8988T (cell line): ENCODE data around the gene IAH1.

Source experiments
- DNase-seq: peaks from one replicate; pipeline ENCODE4 v3.0.0; 2011

IAH1 gene

GRCh38 chr2:9474361-9475057, at the start of gene IAH1:
TSS of gene IAH1 (plus strand) at chr2:9474551. CDS start at chr2:9474567, 16 bp downstream.
- peak; percentile 76 for DNase-seq

GRCh38 chr2:9428965-9429577, 45.3 kb upstream of the IAH1 start:
- DNase-seq, result no peak

GRCh38 chr2:9430316-9431293, 43.7 kb upstream of the IAH1 start:
- no peak for DNase-seq

- DNase-seq, result no peak
Observed at GRCh38 chr2:9434489-9434888, 39.9 kb upstream of the IAH1 start.

- DNase-seq, result no peak
Observed at GRCh38 chr2:9439536-9439935, 34.8 kb upstream of the IAH1 start.

GRCh38 chr2:9440058-9440727, 34.2 kb upstream of the IAH1 start:
- no peak for DNase-seq

GRCh38 chr2:9441556-9441955, 32.8 kb upstream of the IAH1 start:
- DNase-seq, result no peak

GRCh38 chr2:9443526-9443925, 30.8 kb upstream of the IAH1 start:
- no peak for DNase-seq

- DNase-seq, result no peak
Observed at GRCh38 chr2:9445089-9445488, 29.3 kb upstream of the IAH1 start.

GRCh38 chr2:9451231-9451630, 23.1 kb upstream of the IAH1 start:
- no peak for DNase-seq

- DNase-seq, result no peak
Observed at GRCh38 chr2:9460441-9461017, 13.8 kb upstream of the IAH1 start.

GRCh38 chr2:9461079-9461478, 13.3 kb upstream of the IAH1 start:
- DNase-seq, result no peak

GRCh38 chr2:9462313-9462712, 12.0 kb upstream of the IAH1 start:
- no peak for DNase-seq

- no peak for DNase-seq
Observed at GRCh38 chr2:9462886-9463697, 11.3 kb upstream of the IAH1 start.

GRCh38 chr2:9463698-9464034, 10.7 kb upstream of the IAH1 start:
- no peak for DNase-seq

GRCh38 chr2:9465170-9465569, 9.2 kb upstream of the IAH1 start:
- no peak for DNase-seq

GRCh38 chr2:9466147-9466683, 8.1 kb upstream of the IAH1 start:
- DNase-seq, result no peak

GRCh38 chr2:9467687-9468086, 6.7 kb upstream of the IAH1 start:
- DNase-seq, result no peak

GRCh38 chr2:9471206-9471605, 3.1 kb upstream of the IAH1 start:
- no peak for DNase-seq

GRCh38 chr2:9472511-9472910, 1.8 kb upstream of the IAH1 start:
- no peak for DNase-seq

- peak; percentile 53 for DNase-seq
Observed at GRCh38 chr2:9473308-9473984, 905 bp upstream of the IAH1 start.
